ENCODE data around the gene NOVA2. TPM values are rescaled to one million over a fixed set of nuclear protein-coding genes. Genes with fewer than 3 reads are reported as not detected.

The NOVA2 gene, protein sequence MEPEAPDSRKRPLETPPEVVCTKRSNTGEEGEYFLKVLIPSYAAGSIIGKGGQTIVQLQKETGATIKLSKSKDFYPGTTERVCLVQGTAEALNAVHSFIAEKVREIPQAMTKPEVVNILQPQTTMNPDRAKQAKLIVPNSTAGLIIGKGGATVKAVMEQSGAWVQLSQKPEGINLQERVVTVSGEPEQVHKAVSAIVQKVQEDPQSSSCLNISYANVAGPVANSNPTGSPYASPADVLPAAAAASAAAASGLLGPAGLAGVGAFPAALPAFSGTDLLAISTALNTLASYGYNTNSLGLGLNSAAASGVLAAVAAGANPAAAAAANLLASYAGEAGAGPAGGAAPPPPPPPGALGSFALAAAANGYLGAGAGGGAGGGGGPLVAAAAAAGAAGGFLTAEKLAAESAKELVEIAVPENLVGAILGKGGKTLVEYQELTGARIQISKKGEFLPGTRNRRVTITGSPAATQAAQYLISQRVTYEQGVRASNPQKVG
- total RNA-seq (2022; extraction: Qiagen RNA extraction), result 0.12 to 0.19 TPM (median 0.13 TPM) in 5 replicates

DNA sequence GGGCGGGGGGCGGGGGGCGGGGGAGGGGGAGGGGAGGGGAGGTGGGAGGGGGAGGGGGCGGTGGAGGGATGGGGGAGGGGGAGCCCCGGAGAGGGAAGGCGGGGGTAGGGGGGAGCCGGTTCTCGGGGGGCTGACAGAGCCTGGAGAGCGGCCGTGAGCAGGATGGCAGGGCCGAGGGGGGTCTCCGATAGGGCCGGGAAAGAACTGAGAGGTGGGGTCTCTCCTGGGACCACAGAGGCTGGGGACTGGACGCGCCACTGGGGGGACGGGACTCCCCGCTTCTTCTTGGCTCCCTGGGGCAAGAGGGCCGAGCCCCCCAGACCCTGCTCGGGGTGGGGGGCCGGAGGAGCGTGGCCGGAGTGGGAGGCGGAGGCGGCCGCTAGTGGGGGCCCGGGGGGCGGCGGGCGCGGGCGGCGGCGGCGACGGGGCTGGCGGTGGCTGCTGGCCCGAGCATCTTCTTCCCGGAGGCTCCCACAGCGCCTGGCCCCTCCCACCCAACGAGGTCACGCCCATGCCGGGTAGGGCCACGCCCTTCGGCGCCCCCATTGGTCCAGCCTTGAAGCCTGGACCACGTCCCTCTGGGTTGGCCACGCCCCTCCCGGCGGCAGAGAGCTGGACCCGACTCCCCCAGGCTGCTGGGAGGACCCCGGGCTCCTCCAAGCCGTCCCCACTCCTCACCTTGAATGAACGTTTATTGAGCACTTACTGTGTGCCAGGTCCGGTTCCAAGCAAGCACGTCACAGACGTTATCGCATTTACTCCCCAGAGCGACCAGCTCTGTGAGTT, at the start of gene NOVA2:
Gene NOVA2 (minus strand): TSS at position 313 of the 786 bp plus-strand sequence. CDS start 514 bp downstream, outside the sequence.

GRCh38 chr19:46022431-46023310, 49.0 kb upstream of the NOVA2 start, which contains the start of gene PGLYRP1:
PGLYRP1 (minus strand) TSS chr19:46023053; CDS start chr19:46023021, 32 bp downstream.

DNA sequence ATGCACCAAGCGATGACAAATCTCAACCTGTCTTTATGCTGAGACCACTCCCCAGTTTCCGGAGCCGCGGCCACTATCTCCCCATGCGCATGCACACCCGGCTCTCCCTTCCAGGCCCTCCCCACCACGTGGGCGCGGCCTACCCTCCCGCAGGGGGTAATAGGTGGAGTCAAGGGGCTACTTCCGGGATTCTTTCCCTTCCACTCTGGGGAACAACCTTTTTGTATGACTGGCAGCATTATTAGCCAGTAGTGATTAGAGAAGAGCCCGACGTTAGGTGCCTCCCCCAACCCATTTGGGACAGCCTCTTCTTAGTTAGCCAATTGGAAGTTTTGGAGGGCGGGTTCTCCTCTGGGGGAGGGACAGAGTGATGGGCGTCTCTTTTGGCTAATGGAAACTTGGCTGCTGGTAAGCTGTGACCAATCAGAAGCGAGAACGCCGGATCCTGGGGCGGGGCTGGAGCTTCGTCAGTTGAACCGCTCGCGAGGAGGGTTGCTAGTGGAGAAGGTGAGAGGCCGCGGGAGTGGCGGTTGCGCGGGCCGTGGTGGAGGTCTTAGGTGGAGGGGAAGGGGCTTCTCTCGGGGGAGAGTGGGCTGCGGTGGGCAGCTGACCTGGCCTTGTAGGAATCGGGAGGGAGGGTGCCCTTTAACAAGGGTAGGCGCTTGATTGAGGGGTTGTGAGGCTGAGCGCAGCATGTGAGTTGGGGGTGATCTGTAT, 21.5 kb upstream of the NOVA2 start, which contains the start of gene CCDC61:
Gene CCDC61 (plus strand): TSS at position 470 of the 717 bp plus-strand sequence. CDS start 7,552 bp downstream, outside the sequence.

GRCh38 chr19:45913874-45914830, 59.5 kb downstream of the NOVA2 start, which contains the start of gene NANOS2:
NANOS2 (minus strand) TSS chr19:45914778; CDS start chr19:45914693, 85 bp downstream.

DNA sequence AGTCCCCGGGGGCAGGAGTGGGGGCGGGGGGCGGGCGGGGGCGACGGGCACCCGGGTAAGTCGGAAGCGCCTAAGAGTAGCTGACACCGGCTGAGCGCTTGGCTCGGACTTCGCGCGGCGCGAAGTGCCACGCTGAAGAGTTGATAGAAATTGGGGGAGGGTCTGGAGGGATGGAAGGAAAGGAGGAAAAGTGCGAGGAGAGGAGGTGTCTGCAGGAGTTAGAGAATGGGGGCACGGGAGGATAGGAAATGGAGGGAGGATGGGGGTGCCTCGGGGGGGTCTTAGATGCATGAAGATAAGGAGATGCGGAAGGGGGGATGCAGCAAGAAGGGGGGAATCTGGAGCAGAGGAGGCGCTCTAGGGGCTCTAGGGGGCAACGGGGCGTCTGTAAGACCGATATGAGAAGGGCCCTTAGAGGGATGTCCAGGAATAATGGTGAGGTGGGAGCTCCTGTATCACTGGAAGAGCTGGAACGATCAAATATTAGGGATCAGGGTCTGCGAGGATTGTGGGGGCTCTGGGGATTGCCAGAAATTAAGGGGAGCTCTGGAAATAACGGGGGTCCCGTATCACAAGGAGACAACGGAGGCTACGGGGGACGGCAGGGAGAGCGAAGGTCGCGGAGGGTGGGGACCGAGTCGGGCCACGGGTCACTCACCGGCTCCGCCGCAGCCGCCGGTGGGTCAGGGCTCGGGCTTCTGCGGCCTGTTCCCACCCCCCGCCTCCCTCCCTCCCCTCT, 71.6 kb downstream of the NOVA2 start, which contains the start of gene MYPOP:
Gene MYPOP (minus strand): TSS at position 702 of the 739 bp plus-strand sequence. CDS start 840 bp downstream, outside the sequence.

GRCh38 chr19:45885556-45886426, 87.9 kb downstream of the NOVA2 start, which contains the start of gene IRF2BP1:
IRF2BP1 (minus strand) TSS chr19:45886141; CDS start chr19:45885774, 367 bp downstream.

Other genes with a start within 250 kb of the NOVA2 start
- gene FBXO46, start 243.0 kb downstream of the NOVA2 start, total RNA-seq (2022; extraction: Qiagen RNA extraction), result 8.8 to 10.7 TPM (median 10.6 TPM) in 5 replicates
- 0.06 to 0.08 TPM (median 0.07 TPM) in 4 of 5 replicates, not detected in the other for gene MEIOSIN, start 240.4 kb downstream of the NOVA2 start, total RNA-seq (2022; extraction: Qiagen RNA extraction)
- gene SIX5, start 204.6 kb downstream of the NOVA2 start, total RNA-seq (2022; extraction: Qiagen RNA extraction), result 18.9 to 34.0 TPM (median 32.5 TPM) in 5 replicates
- 37.3 to 58.8 TPM (median 54.3 TPM) in 5 replicates for gene DMPK, start 191.4 kb downstream of the NOVA2 start, total RNA-seq (2022; extraction: Qiagen RNA extraction)
- 22.5 to 40.0 TPM (median 39.5 TPM) in 5 replicates for gene DMWD, start 181.0 kb downstream of the NOVA2 start, total RNA-seq (2022; extraction: Qiagen RNA extraction)
- not detected in 5 replicates for gene RSPH6A, start 158.6 kb downstream of the NOVA2 start, total RNA-seq (2022; extraction: Qiagen RNA extraction)
- 57.1 to 81.7 TPM (median 76.6 TPM) in 5 replicates for gene SYMPK, start 110.7 kb downstream of the NOVA2 start, total RNA-seq (2022; extraction: Qiagen RNA extraction)
- 0.74 to 1.1 TPM (median 0.83 TPM) in 5 replicates for gene FOXA3, start 109.5 kb downstream of the NOVA2 start, total RNA-seq (2022; extraction: Qiagen RNA extraction)
- 23.0 to 37.6 TPM (median 37.2 TPM) in 5 replicates for gene IRF2BP1, start 87.7 kb downstream of the NOVA2 start, total RNA-seq (2022; extraction: Qiagen RNA extraction)
- gene MYPOP, start 71.3 kb downstream of the NOVA2 start, total RNA-seq (2022; extraction: Qiagen RNA extraction), result 6.0 to 10.7 TPM (median 9.9 TPM) in 5 replicates
- not detected in 5 replicates for gene NANOS2, start 59.1 kb downstream of the NOVA2 start, total RNA-seq (2022; extraction: Qiagen RNA extraction)
- gene CCDC61, start 21.6 kb upstream of the NOVA2 start, total RNA-seq (2022; extraction: Qiagen RNA extraction), result 4.7 to 6.5 TPM (median 5.4 TPM) in 5 replicates
- gene PGLYRP1, start 49.2 kb upstream of the NOVA2 start, total RNA-seq (2022; extraction: Qiagen RNA extraction), result not detected in 5 replicates
- 0.33 to 1.0 TPM (median 0.54 TPM) in 5 replicates for gene IGFL4, start 67.1 kb upstream of the NOVA2 start, total RNA-seq (2022; extraction: Qiagen RNA extraction)
- gene IGFL3, start 150.8 kb upstream of the NOVA2 start, total RNA-seq (2022; extraction: Qiagen RNA extraction), result 0.20 to 0.45 TPM (median 0.31 TPM) in 5 replicates
- gene IGFL2, start 174.4 kb upstream of the NOVA2 start, total RNA-seq (2022; extraction: Qiagen RNA extraction), result 0.32 to 1.3 TPM (median 0.74 TPM) in 5 replicates